Smooth muscle cell (in vitro differentiated cells): Measurements from ENCODE around the gene CCDC192. TPM values are rescaled to one million over a fixed set of nuclear protein-coding genes. Genes with fewer than 3 reads are reported as not detected.

Source experiments
- DNase-seq: peaks from one replicate; lab custom pipeline; 2025; ENCODE audit not compliant: unreplicated experiment; lab: John Stamatoyannopoulos, UW
- H2AFZ ChIP-seq: fragments of 200-600 bp; sonication (generic); 2 replicates; pipeline ENCODE4 v1.6.0; 2016; ENCODE audit warnings: antibody characterized with exemption, low read depth, mild to moderate bottlenecking
- H3F3A ChIP-seq: fragments of 200-600 bp; sonication (generic); 2 replicates; pipeline ENCODE4 v1.6.0; 2017; ENCODE audit warnings: antibody characterized with exemption, low read depth
- H3K27ac ChIP-seq: fragments of 200-600 bp; sonication (generic); 2 replicates; pipeline ENCODE4 v1.5.1; 2016; ENCODE audit warnings: low read depth, mild to moderate bottlenecking
- H3K27me3 ChIP-seq: fragments of 200-600 bp; sonication (generic); 2 replicates; pipeline ENCODE4 v1.6.1; 2016; ENCODE audit warnings: low read depth, mild to moderate bottlenecking
- H3K36me3 ChIP-seq: fragments of 200-600 bp; sonication (generic); 2 replicates; pipeline ENCODE4 v1.5.1; 2016; ENCODE audit warnings: low read depth
- H3K4me1 ChIP-seq: fragments of 200-600 bp; sonication (generic); 2 replicates; pipeline ENCODE4 v1.5.1; 2016; ENCODE audit warnings: low read depth
- H3K4me2 ChIP-seq: fragments of 200-600 bp; sonication (generic); 2 replicates; pipeline ENCODE4 v1.6.0; 2016; ENCODE audit warnings: mild to moderate bottlenecking
- H3K4me3 ChIP-seq: fragments of 200-600 bp; sonication (generic); 2 replicates; pipeline ENCODE4 v1.5.1; 2016; ENCODE audit warnings: mild to moderate bottlenecking
- H3K79me2 ChIP-seq: fragments of 200-600 bp; sonication (generic); 2 replicates; pipeline ENCODE4 v1.6.0; 2016; ENCODE audit warnings: low read depth, mild to moderate bottlenecking
- H3K9ac ChIP-seq: fragments of 200-600 bp; sonication (generic); 2 replicates; pipeline ENCODE4 v1.6.0; 2016; ENCODE audit warnings: low read depth
- H3K9me3 ChIP-seq: fragments of 200-600 bp; sonication (generic); replicated peaks from 2 replicates; pipeline ENCODE4 v1.5.1; 2016; ENCODE audit warnings: low read depth
- H4K20me1 ChIP-seq: fragments of 200-600 bp; sonication (generic); 2 replicates; pipeline ENCODE4 v1.6.0; 2016; ENCODE audit warnings: low read depth
- CTCF ChIP-seq: fragments of 200-600 bp; sonication (generic); IDR thresholded peaks from 2 replicates; pipeline ENCODE4 v1.5.1; 2017; ENCODE audit warnings: borderline replicate concordance, mild to moderate bottlenecking, antibody characterized with exemption; ENCODE audit not compliant: insufficient read depth, poor library complexity, severe bottlenecking
- WGBS: methylation state at CpG from one replicate; pipeline ENCODE4 v1.1.7; 2016; ENCODE audit warnings: low lambda C conversion rate; 5-methylcytosine and 5-hydroxymethylcytosine counted together
- polyA plus RNA-seq: library from polyadenylated mRNA; unstranded; fragments of >200 nt; fragmentation: Nextera tagmentation; extraction: Ambion mirVana; gene quantifications from 2 replicates; pipeline ENCODE4 v1.2.1, GENCODE V29; 2016
- total RNA-seq: library from RNA; depleted of rRNA; stranded (reverse); fragments of >200 nt; gene quantifications from 2 replicates; pipeline ENCODE4 v1.2.3, GENCODE V29; 2014

The CCDC192 gene
- total and polyA plus RNA-seq, 2 experiments from 2014 or later = not detected

GRCh38 chr5:127898551-127899213 lies 195.5 kb downstream of the CCDC192 start:
- no peak overlapping the region for H3K4me3 ChIP-seq
- no peaks in the 10 kb centered on the region for H3F3A ChIP-seq
- H4K20me1 ChIP-seq = no peaks in the 10 kb centered on the region
- H3K36me3 ChIP-seq = no peaks in the 10 kb centered on the region
- no peak for DNase-seq
- H3K9ac ChIP-seq = no peak overlapping the region
- peak overlapping the region; percentile 41 for H3K4me2 ChIP-seq
- peak overlapping the region; percentile 20 for H2AFZ ChIP-seq
- no peaks in the 10 kb centered on the region for H3K79me2 ChIP-seq
- no peaks in the 10 kb centered on the region for H3K4me1 ChIP-seq
- no peaks in the 10 kb centered on the region for H3K9me3 ChIP-seq
- no peak overlapping the region for H3K27ac ChIP-seq
- WGBS = 75% methylated on average over 4 of the region's 4 CpGs
- TF ChIP-seq CTCF = no peak
- H3K27me3 ChIP-seq = no peaks in the 10 kb centered on the region

- DNase-seq = no peak
- no peaks in the 10 kb centered on the region for H3K27me3 ChIP-seq
- no peaks in the 10 kb centered on the region for H3K79me2 ChIP-seq
- H4K20me1 ChIP-seq = no peaks in the 10 kb centered on the region
- H3K4me3 ChIP-seq = no peak overlapping the region
- no peaks in the 10 kb centered on the region for H3K4me1 ChIP-seq
- WGBS = 29% methylated on average over 2 of the region's 2 CpGs
- no peaks in the 10 kb centered on the region for H3K36me3 ChIP-seq
- TF ChIP-seq CTCF = no peak
- no peak overlapping the region for H3K27ac ChIP-seq
- H3K4me2 ChIP-seq = peak overlapping the region; percentile 41
- H3K9me3 ChIP-seq = no peaks in the 10 kb centered on the region
- no peaks in the 10 kb centered on the region for H3F3A ChIP-seq
- no peak overlapping the region for H3K9ac ChIP-seq
- peak overlapping the region; percentile 20 for H2AFZ ChIP-seq
Observed at GRCh38 chr5:127899214-127899610, 196.0 kb downstream of the CCDC192 start.

- Histone ChIP-seq H3K4me1 (no peaks in the 10 kb centered on the region), H3K36me3 (no peaks in the 10 kb centered on the region), H3K4me3 (no peak overlapping the region), H3K79me2 (no peaks in the 10 kb centered on the region), H4K20me1 (no peaks in the 10 kb centered on the region), H3K9ac (no peak overlapping the region), H3K27ac (no peak overlapping the region), H2AFZ (no peak overlapping the region), H3K9me3 (no peaks in the 10 kb centered on the region), H3F3A (no peaks in the 10 kb centered on the region), H3K4me2 (no peak overlapping the region), H3K27me3 (peaks cover 8% of the 10 kb centered on the region)
- DNase-seq = no peak
- 87% methylated on average over 2 of the region's 2 CpGs for WGBS
- TF ChIP-seq CTCF = no peak
Observed at GRCh38 chr5:127906562-127907204, 203.5 kb downstream of the CCDC192 start.
